ENCODE results near the gene PEA15. TPM values are rescaled to one million over a fixed set of nuclear protein-coding genes. Genes with fewer than 3 reads are reported as not detected.

PEA15 gene
- total RNA-seq, 4 donors from 2014 or later = 25.8 to 92.5 (median 27.3) TPM

GRCh38 chr1:160224606-160225005 lies 19.4 kb downstream of the PEA15 start:
- no peak for TF ChIP-seq EP300 (IDR thresholded peaks at IDR 0.05; ENCODE audit: low read depth)
- no peak for TF ChIP-seq CTCF (IDR thresholded peaks at IDR 0.05)
- no peak for TF ChIP-seq POLR2AphosphoS5 (IDR thresholded peaks at IDR 0.05)
- no peak for TF ChIP-seq POLR2A (IDR thresholded peaks at IDR 0.05)
- intact Hi-C loops (cut with DNase I; ENCODE audit: low total_unique reads) = no loop called here
- Histone ChIP-seq H3K27ac (no peak overlapping the region), H3K4me1 (peaks cover 0 to under 1% (median 0%) of the 10 kb centered on the region in 4 donors), H3K36me3 (peaks cover 0 to 86% (median 37%) of the 10 kb centered on the region in 4 donors), H3K4me3 (no peak overlapping the region), H3K9me3 (no peaks in the 10 kb centered on the region), H3K27me3 (no peaks in the 10 kb centered on the region)
- DNase-seq = no peak
- 91 to 100% methylated on average over 1 to 2 of the region's 2 CpGs for WGBS, 2 donors (ENCODE audit: low coverage in 1 of 2)
- in situ Hi-C loops (cut with MboI; ENCODE audit: low pct_ligation_motif_present in 1 of 4, low pct_unique_long_range_greater_than_20kb in 1 of 4, low sequenced_read_pairs in 3 of 4) = no loop called here

- peaks cover 0 to 90% (median 40%) of the 10 kb centered on the region in 4 donors for H3K36me3 ChIP-seq
- in situ Hi-C loops (cut with MboI; ENCODE audit: low pct_ligation_motif_present in 1 of 4, low pct_unique_long_range_greater_than_20kb in 1 of 4, low sequenced_read_pairs in 3 of 4) = no loop called here
- intact Hi-C loops (cut with DNase I; ENCODE audit: low total_unique reads) = no loop called here
- no peaks in the 10 kb centered on the region for H3K27me3 ChIP-seq
- WGBS, 2 donors (ENCODE audit: low coverage in 1 of 2) = 45 to 69% methylated on average over 2 of the region's 2 CpGs
- H3K4me1 ChIP-seq = no peaks in the 10 kb centered on the region
- no peak for DNase-seq
- no peaks in the 10 kb centered on the region for H3K9me3 ChIP-seq
- H3K4me3 ChIP-seq = no peak overlapping the region
- TF ChIP-seq POLR2A (IDR thresholded peaks at IDR 0.05) (no peak), POLR2AphosphoS5 (IDR thresholded peaks at IDR 0.05) (no peak), EP300 (IDR thresholded peaks at IDR 0.05; ENCODE audit: low read depth) (no peak), CTCF (IDR thresholded peaks at IDR 0.05) (no peak)
- H3K27ac ChIP-seq = no peak overlapping the region
Observed at GRCh38 chr1:160225345-160225744, 20.2 kb downstream of the PEA15 start.

GRCh38 chr1:160226623-160227022 lies 21.4 kb downstream of the PEA15 start:
- H3K4me3 ChIP-seq = no peak overlapping the region
- H3K9me3 ChIP-seq = no peaks in the 10 kb centered on the region
- no peak overlapping the region for H3K27ac ChIP-seq
- H3K36me3 ChIP-seq = peaks cover 0 to 97% (median 44%) of the 10 kb centered on the region in 4 donors
- no peak for DNase-seq
- in situ Hi-C loops (cut with MboI; ENCODE audit: low pct_ligation_motif_present in 1 of 4, low pct_unique_long_range_greater_than_20kb in 1 of 4, low sequenced_read_pairs in 3 of 4) (no loop called here), intact Hi-C loops (cut with DNase I; ENCODE audit: low total_unique reads) (no loop called here)
- 83 to 100% methylated on average over 1 to 2 of the region's 2 CpGs for WGBS, 2 donors (ENCODE audit: low coverage in 1 of 2)
- no peaks in the 10 kb centered on the region for H3K4me1 ChIP-seq
- TF ChIP-seq CTCF (IDR thresholded peaks at IDR 0.05) (no peak), EP300 (IDR thresholded peaks at IDR 0.05; ENCODE audit: low read depth) (no peak), POLR2AphosphoS5 (IDR thresholded peaks at IDR 0.05) (no peak), POLR2A (IDR thresholded peaks at IDR 0.05) (no peak)
- H3K27me3 ChIP-seq = no peaks in the 10 kb centered on the region

GRCh38 chr1:160227034-160227433 lies 21.9 kb downstream of the PEA15 start:
- no peak for DNase-seq
- Histone ChIP-seq H3K27ac (no peak overlapping the region), H3K9me3 (no peaks in the 10 kb centered on the region), H3K4me3 (no peak overlapping the region), H3K36me3 (peaks cover 0 to 97% (median 44%) of the 10 kb centered on the region in 4 donors), H3K27me3 (no peaks in the 10 kb centered on the region), H3K4me1 (no peaks in the 10 kb centered on the region)
- no peak for TF ChIP-seq EP300 (IDR thresholded peaks at IDR 0.05; ENCODE audit: low read depth)
- no peak for TF ChIP-seq POLR2AphosphoS5 (IDR thresholded peaks at IDR 0.05)
- no peak for TF ChIP-seq POLR2A (IDR thresholded peaks at IDR 0.05)
- TF ChIP-seq CTCF (IDR thresholded peaks at IDR 0.05) = no peak
- intact Hi-C loops (cut with DNase I; ENCODE audit: low total_unique reads) (no loop called here), in situ Hi-C loops (cut with MboI; ENCODE audit: low pct_ligation_motif_present in 1 of 4, low pct_unique_long_range_greater_than_20kb in 1 of 4, low sequenced_read_pairs in 3 of 4) (no loop called here)
- 72 to 76% methylated on average over 4 of the region's 4 CpGs for WGBS, 2 donors (ENCODE audit: low coverage in 1 of 2)
